HEK293 (cell line): Measurements from ENCODE around the gene CDC37.

ENCODE experiments used
- GLIS2 ChIP-seq: fragments of 450-650 bp; formaldehyde crosslinking; IDR thresholded peaks from 2 replicates; pipeline ENCODE4 v1.5.1; 2016; ENCODE audit warnings: missing biosample characterization, missing genetic modification characterization
- HIC1 ChIP-seq: fragments of 450-650 bp; formaldehyde crosslinking; IDR thresholded peaks from 2 replicates; pipeline ENCODE4 v1.5.1; 2016; ENCODE audit warnings: missing biosample characterization, missing genetic modification characterization
- KLF16 ChIP-seq: fragments of 450-650 bp; formaldehyde crosslinking; IDR thresholded peaks from 2 replicates; pipeline ENCODE4 v1.5.1; 2017; ENCODE audit warnings: missing biosample characterization, missing genetic modification characterization
- PRDM4 ChIP-seq: fragments of 450-650 bp; formaldehyde crosslinking; IDR thresholded peaks from 2 replicates; pipeline ENCODE4 v1.5.1; 2017; ENCODE audit warnings: missing biosample characterization, missing genetic modification characterization
- YY2 ChIP-seq: fragments of 450-650 bp; formaldehyde crosslinking; IDR thresholded peaks from 2 replicates; pipeline ENCODE4 v1.5.1; 2016; ENCODE audit warnings: missing biosample characterization, missing genetic modification characterization
- ZBTB1 ChIP-seq: fragments of 450-650 bp; formaldehyde crosslinking; IDR thresholded peaks from 2 replicates; pipeline ENCODE4 v1.5.1; 2016; ENCODE audit warnings: missing biosample characterization, missing genetic modification characterization
- ZFHX2 ChIP-seq: fragments of 450-650 bp; formaldehyde crosslinking; conservative IDR thresholded peaks from 2 replicates; pipeline ENCODE4 v1.5.1; 2016; ENCODE audit warnings: missing biosample characterization, missing genetic modification characterization
- ZFP3 ChIP-seq: fragments of 450-650 bp; formaldehyde crosslinking; IDR thresholded peaks from 2 replicates; pipeline ENCODE4 v1.5.1; 2016; ENCODE audit warnings: low read depth, missing biosample characterization, missing genetic modification characterization
- ZNF138 ChIP-seq: fragments of 450-650 bp; formaldehyde crosslinking; IDR thresholded peaks from 2 replicates; pipeline ENCODE4 v1.5.1; 2016; ENCODE audit warnings: missing biosample characterization, missing genetic modification characterization, borderline replicate concordance
- ZNF140 ChIP-seq: fragments of 450-650 bp; formaldehyde crosslinking; IDR thresholded peaks from 2 replicates; pipeline ENCODE4 v1.5.1; 2016; ENCODE audit warnings: missing biosample characterization, missing genetic modification characterization
- ZNF148 ChIP-seq: fragments of 450-650 bp; formaldehyde crosslinking; IDR thresholded peaks from 2 replicates; pipeline ENCODE4 v1.5.0; 2017; ENCODE audit warnings: missing biosample characterization, missing genetic modification characterization, borderline replicate concordance
- ZNF19 ChIP-seq: fragments of 450-650 bp; formaldehyde crosslinking; IDR thresholded peaks from 2 replicates; pipeline ENCODE4; 2016; ENCODE audit warnings: missing biosample characterization, missing genetic modification characterization, low read depth
- ZNF211 ChIP-seq: fragments of 450-650 bp; formaldehyde crosslinking; IDR thresholded peaks from 2 replicates; pipeline ENCODE4 v1.5.1; 2016; ENCODE audit warnings: low read depth, missing biosample characterization, missing genetic modification characterization
- ZNF391 ChIP-seq: fragments of 450-650 bp; formaldehyde crosslinking; IDR thresholded peaks from 2 replicates; pipeline ENCODE4 v1.5.1; 2016; ENCODE audit warnings: low read depth, missing biosample characterization, missing genetic modification characterization, borderline replicate concordance
- ZNF488 ChIP-seq: fragments of 450-650 bp; formaldehyde crosslinking; IDR thresholded peaks from 2 replicates; pipeline ENCODE4 v1.5.1; 2016; ENCODE audit warnings: missing biosample characterization, missing genetic modification characterization
- ZNF514 ChIP-seq: fragments of 450-650 bp; formaldehyde crosslinking; IDR thresholded peaks from 2 replicates; pipeline ENCODE4 v1.5.1; 2016; ENCODE audit warnings: missing biosample characterization, missing genetic modification characterization
- ZNF521 ChIP-seq: fragments of 450-650 bp; formaldehyde crosslinking; IDR thresholded peaks from 2 replicates; pipeline ENCODE4 v1.5.1; 2017; ENCODE audit warnings: missing biosample characterization, mild to moderate bottlenecking, missing genetic modification characterization
- ZNF629 ChIP-seq: fragments of 450-650 bp; formaldehyde crosslinking; IDR thresholded peaks from 2 replicates; pipeline ENCODE4 v1.5.1; 2017; ENCODE audit warnings: missing biosample characterization, missing genetic modification characterization
- ZNF654 ChIP-seq: fragments of 450-650 bp; formaldehyde crosslinking; IDR thresholded peaks from 2 replicates; pipeline ENCODE4 v1.5.1; 2016; ENCODE audit warnings: low read depth, missing biosample characterization, missing genetic modification characterization
- ZNF660 ChIP-seq: fragments of 450-650 bp; IDR thresholded peaks from 2 replicates; pipeline ENCODE4 v1.5.1; 2018; ENCODE audit warnings: missing biosample characterization, mild to moderate bottlenecking, missing genetic modification characterization
- ZNF776 ChIP-seq: fragments of 450-650 bp; formaldehyde crosslinking; IDR thresholded peaks from 2 replicates; pipeline ENCODE4 v1.5.0; 2017; ENCODE audit warnings: missing biosample characterization, missing genetic modification characterization, borderline replicate concordance
- TF ChIP-seq, protein P1 (sequence below): fragments of 450-650 bp; formaldehyde crosslinking; IDR thresholded peaks from 2 replicates; pipeline ENCODE4 v1.5.1; 2016; ENCODE audit warnings: missing biosample characterization, missing genetic modification characterization
- TF ChIP-seq, protein P2 (sequence below): fragments of 450-650 bp; formaldehyde crosslinking; IDR thresholded peaks from 2 replicates; pipeline ENCODE4 v1.5.1; 2016; ENCODE audit warnings: missing biosample characterization, missing genetic modification characterization
- TF ChIP-seq, protein P3 (sequence below): fragments of 450-650 bp; formaldehyde crosslinking; IDR thresholded peaks from 2 replicates; pipeline ENCODE4 v1.5.1; 2016; ENCODE audit warnings: missing biosample characterization, missing genetic modification characterization

Gene CDC37

DNA sequence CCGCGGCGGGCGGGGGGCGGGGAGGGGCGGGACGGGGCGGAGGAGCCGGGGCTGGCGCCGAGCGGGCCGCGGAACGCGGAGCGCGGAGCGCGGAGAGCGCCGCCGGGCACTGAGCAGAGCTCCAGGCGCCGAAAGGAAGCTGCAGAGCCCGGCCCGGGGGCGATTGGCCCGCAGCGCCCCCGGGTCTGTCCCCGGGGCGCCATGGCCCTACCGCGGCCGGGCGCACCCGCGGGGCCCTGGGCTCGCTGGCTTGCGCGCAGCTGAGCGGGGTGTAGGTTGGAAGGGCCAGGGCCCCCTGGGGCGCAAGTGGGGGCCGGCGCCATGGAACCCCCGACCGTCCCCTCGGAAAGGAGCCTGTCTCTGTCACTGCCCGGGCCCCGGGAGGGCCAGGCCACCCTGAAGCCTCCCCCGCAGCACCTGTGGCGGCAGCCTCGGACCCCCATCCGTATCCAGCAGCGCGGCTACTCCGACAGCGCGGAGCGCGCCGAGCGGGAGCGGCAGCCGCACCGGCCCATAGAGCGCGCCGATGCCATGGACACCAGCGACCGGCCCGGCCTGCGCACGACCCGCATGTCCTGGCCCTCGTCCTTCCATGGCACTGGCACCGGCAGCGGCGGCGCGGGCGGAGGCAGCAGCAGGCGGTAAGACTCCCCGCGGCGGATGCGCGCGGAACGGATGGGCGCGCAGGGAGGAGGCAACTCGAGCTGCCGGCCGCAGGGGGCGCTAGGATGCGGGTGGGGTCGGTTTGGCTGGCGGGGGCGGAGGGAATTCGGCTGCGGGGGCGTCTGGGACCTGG is 17.3 kb upstream of the CDC37 start, which contains the start of gene PDE4A (continued):
- TF ChIP-seq PRDM4 (tag by site-specific recombination) (no peak), ZNF776 (tag by site-specific recombination) (no peak), GLIS2 (peak; percentile 86), ZNF148 (tag by site-specific recombination) (no peak), ZNF211 (tag by site-specific recombination) (no peak), ZNF138 (tag by site-specific recombination) (no peak), ZNF19 (tag by site-specific recombination) (no peak), HIC1 (tag by site-specific recombination) (peak; percentile 80; the same call in 1 of the 2 replicates), ZFP3 (no peak), ZNF391 (tag by site-specific recombination) (peak; percentile 28; the same call in 1 of the 2 replicates), ZNF629 (tag by site-specific recombination) (peak; percentile 23; the same call in 1 of the 2 replicates), ZFHX2 (tag by site-specific recombination) (peak; percentile 95), YY2 (tag by site-specific recombination) (no peak), ZNF488 (tag by site-specific recombination) (no peak), ZNF140 (tag by site-specific recombination) (no peak), ZNF660 (tag by site-specific recombination) (0 out of 2 replicates have a peak, but pooled peaks have one; percentile 8), ZNF654 (tag by site-specific recombination) (no peak), ZNF521 (tag by site-specific recombination) (no peak), ZBTB1 (tag by site-specific recombination) (peak; percentile 48; the same call in 1 of the 2 replicates), KLF16 (tag by site-specific recombination) (0 out of 2 replicates have a peak, but pooled peaks have one; percentile 44), ZNF514 (tag by site-specific recombination) (no peak)
- TF ChIP-seq, protein P1, sequence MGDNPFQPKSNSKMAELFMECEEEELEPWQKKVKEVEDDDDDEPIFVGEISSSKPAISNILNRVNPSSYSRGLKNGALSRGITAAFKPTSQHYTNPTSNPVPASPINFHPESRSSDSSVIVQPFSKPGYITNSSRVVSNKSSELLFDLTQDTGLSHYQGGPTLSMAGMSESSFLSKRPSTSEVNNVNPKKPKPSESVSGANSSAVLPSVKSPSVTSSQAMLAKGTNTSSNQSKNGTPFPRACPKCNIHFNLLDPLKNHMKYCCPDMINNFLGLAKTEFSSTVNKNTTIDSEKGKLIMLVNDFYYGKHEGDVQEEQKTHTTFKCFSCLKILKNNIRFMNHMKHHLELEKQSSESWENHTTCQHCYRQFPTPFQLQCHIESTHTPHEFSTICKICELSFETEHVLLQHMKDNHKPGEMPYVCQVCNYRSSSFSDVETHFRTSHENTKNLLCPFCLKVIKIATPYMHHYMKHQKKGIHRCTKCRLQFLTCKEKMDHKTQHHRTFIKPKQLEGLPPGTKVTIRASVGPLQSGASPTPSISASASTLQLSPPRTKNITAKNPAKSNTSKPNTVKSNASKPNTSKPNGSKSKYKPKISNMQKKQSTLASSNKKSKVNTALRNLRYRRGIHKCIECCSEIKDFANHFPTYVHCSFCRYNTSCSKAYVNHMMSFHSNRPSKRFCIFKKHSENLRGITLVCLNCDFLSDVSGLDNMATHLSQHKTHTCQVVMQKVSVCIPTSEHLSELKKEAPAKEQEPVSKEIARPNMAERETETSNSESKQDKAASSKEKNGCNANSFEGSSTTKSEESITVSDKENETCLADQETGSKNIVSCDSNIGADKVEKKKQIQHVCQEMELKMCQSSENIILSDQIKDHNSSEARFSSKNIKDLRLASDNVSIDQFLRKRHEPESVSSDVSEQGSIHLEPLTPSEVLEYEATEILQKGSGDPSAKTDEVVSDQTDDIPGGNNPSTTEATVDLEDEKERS (tag by site-specific recombination) = no peak
- TF ChIP-seq, protein P2, sequence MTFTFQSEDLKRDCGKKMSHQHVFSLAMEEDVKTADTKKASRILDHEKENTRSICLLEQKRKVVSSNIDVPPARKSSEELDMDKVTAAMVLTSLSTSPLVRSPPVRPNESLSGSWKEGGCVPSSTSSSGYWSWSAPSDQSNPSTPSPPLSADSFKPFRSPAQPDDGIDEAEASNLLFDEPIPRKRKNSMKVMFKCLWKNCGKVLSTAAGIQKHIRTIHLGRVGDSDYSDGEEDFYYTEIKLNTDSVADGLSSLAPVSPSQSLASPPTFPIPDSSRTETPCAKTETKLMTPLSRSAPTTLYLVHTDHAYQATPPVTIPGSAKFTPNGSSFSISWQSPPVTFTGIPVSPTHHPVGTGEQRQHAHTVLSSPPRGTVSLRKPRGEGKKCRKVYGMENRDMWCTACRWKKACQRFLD (tag by site-specific recombination) = no peak
- TF ChIP-seq, protein P3, sequence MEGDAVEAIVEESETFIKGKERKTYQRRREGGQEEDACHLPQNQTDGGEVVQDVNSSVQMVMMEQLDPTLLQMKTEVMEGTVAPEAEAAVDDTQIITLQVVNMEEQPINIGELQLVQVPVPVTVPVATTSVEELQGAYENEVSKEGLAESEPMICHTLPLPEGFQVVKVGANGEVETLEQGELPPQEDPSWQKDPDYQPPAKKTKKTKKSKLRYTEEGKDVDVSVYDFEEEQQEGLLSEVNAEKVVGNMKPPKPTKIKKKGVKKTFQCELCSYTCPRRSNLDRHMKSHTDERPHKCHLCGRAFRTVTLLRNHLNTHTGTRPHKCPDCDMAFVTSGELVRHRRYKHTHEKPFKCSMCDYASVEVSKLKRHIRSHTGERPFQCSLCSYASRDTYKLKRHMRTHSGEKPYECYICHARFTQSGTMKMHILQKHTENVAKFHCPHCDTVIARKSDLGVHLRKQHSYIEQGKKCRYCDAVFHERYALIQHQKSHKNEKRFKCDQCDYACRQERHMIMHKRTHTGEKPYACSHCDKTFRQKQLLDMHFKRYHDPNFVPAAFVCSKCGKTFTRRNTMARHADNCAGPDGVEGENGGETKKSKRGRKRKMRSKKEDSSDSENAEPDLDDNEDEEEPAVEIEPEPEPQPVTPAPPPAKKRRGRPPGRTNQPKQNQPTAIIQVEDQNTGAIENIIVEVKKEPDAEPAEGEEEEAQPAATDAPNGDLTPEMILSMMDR (tag by site-specific recombination) = peak; percentile 85
